D721Med (cell line): ENCODE measurements around the gene KRTAP4-5.
"Not testable (repeated sequence)": the region's sequence is repeated elsewhere in the genome, so short reads cannot be mapped to it uniquely, and the experiment has no call there.

Experiments used
- DNase-seq: peaks from one replicate; pipeline ENCODE4 v3.0.0; 2011; ENCODE audit warnings: low spot score; ENCODE audit not compliant: insufficient read length
- FAIRE-seq: peaks from 2 replicates; lab custom pipeline; 2011; peaks lifted over from hg19 to GRCh38; lab: Jason Lieb, UNC
- TF ChIP-seq, protein P1 (sequence below): IDR thresholded peaks from 2 replicates; pipeline ENCODE4 v1.5.1; 2012; ENCODE audit warnings: mild to moderate bottlenecking, control low read depth; ENCODE audit not compliant: insufficient read depth; ENCODE audit errors: missing control alignments

Gene KRTAP4-5

DNA sequence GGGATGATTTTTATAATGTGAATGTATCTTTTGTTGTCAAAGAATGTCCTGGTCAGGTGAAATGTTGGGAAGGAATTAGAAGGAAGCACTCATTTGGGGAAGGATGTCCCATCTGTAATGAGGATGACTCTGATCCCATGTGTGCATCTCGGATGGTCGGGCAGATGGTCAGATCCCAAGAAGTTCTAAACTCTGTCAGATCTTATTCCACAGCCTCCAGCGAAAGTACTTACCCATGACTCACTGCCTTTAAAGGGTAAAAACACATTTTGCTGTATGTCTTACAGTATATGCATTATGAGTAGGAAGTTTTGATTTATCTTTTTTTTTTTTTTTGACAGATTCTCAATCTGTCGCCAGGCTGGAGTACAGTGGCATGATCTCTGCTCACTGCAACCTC, 30.9 kb downstream of the KRTAP4-5 start:
- DNase-seq: no peak
- TF ChIP-seq, protein P1, sequence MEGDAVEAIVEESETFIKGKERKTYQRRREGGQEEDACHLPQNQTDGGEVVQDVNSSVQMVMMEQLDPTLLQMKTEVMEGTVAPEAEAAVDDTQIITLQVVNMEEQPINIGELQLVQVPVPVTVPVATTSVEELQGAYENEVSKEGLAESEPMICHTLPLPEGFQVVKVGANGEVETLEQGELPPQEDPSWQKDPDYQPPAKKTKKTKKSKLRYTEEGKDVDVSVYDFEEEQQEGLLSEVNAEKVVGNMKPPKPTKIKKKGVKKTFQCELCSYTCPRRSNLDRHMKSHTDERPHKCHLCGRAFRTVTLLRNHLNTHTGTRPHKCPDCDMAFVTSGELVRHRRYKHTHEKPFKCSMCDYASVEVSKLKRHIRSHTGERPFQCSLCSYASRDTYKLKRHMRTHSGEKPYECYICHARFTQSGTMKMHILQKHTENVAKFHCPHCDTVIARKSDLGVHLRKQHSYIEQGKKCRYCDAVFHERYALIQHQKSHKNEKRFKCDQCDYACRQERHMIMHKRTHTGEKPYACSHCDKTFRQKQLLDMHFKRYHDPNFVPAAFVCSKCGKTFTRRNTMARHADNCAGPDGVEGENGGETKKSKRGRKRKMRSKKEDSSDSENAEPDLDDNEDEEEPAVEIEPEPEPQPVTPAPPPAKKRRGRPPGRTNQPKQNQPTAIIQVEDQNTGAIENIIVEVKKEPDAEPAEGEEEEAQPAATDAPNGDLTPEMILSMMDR: no peak
- FAIRE-seq: no peak

DNA sequence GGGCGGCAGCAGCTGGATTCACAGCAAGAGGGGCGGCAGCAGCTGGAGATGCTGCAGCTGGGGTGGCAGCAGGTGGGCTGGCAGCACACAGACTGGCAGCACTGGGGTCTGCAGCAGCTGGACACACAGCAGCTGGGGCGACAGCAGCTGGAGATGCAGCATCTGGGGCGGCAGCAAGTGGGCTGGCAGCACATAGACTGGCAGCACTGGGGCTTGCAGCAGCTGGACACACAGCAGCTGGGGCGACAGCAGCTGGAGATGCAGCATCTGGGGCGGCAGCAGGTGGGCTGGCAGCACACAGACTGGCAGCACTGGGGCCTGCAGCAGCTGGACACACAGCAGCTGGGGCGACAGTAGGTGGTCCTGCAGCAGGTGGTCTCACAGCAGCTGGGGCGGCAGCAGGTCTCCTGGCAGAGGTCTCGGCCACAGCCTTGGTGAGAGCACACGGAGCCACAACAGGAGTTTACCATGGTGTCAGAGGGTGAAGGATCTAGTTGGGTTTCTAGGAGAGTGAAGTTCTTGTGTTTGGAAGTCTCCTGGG, 31.7 kb downstream of the KRTAP4-5 start, which contains the start of gene KRTAP4-11:
KRTAP4-11 (minus strand) TSS at position 528 of the 541 bp plus-strand sequence; CDS start at position 470, 58 bp downstream.
- not testable (repeated sequence) for DNase-seq, FAIRE-seq

DNA sequence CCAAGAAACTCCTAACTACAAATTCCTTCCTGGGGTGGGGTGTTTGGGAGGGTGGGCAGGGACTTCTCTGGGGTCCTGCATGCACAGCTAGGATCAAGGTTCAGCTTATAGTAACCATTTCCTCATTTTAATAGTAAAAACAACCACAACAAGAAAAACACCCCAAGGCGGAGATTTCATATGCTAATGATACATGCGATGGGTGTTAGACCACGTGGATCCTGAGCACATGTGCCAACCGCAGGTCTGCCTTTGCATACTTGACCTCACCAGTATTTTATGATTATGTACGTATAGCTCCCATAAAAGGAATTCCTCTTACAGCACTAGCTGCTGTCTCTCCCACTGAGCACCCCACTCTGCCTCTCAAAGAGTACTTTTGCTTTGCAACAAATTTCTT, 33.3 kb downstream of the KRTAP4-5 start:
- TF ChIP-seq, protein P1: no peak
- no peak for FAIRE-seq
- DNase-seq: no peak

DNA sequence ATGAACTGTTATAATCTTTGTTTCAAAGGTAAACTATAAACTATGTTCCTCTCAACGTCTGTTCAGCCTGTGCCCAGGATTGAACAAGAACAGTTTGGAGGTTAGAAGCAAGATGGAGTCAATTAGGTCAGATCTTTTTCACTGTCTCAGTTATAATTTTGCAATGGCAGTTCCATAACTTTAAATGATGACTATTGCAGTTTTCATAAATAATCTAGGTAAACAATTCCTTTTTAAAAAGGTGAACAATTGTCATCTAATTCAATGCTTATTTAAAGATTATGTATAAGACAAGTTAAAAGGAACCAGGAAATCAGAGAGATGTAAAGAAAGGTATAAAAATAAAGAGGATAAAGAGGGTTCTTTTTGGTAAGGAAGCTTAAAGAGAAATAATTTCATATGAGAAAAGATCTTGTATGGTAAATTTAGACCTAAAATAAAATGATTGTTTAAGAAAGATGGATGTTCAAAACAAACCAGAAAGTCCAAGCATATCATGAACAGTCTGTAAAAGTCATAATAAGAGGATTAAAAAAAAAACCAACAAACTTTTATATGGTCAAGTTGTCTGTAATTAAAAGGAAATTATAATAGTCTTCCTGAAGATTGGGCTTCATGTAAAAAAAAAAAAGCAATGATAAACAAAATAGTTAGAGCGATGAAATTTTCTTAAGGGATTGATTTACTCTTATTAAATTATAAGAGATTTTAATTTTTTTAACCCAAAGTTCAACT, 38.3 kb downstream of the KRTAP4-5 start:
- FAIRE-seq (no peak), DNase-seq (no peak)
- TF ChIP-seq, protein P1: no peak

DNA sequence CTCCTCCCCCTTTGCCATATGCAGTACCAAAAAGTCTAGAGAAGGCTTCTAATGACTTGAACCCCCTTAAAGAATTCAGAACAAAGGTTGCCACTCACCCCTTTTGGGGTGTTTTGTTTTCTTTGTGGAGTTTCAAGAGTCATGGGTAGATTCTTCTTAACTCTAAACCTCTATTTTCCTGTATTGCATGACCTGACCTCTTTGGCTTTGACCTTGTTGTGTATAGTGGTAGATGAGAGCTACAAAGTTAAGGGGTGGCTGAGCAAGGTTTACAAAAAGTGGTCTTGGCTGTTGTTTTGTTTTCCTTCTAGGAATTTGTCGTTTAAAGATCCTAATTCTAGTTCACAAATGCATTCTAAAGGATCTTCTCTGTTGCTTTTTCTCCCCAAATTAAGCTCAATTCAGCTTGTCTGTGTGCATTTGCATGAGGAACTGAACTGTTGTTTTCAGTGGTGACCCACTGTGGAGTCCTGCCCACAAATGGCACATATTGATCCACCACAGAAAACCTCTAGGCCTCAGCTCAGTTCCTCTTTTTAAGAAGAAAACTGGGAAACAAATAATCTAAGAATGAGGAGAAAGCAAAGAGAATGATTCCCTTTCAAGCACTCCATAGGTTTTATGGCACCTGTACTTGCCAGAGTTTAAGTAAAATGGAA, 40.8 kb downstream of the KRTAP4-5 start:
- FAIRE-seq: not testable (repeated sequence)

DNA sequence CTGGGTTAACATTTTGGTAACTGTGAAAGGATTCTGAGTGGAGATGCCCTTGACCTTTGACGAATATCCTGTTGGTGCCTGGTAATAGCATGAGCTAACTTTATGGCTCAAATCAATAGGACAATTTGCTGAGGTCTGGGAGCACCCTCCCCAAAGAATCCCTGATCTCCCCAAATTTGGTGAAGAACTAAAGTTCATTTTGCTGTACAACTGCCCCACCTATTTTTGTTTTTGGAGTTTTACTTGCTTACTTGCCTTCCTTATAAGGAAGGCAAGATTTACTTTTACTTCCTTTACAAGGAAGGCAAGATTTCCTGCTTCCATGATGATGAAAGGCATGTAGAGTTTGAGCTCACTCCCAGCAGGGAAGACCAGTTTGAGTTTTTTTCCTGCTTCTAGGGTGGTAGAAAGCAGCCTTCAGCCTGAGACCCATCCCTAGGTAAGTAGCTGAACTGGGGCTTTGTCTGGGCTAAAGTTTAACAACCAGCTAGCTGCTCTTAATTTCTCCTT, 41.6 kb downstream of the KRTAP4-5 start:
- FAIRE-seq (no peak), DNase-seq (no peak)
- TF ChIP-seq, protein P1: no peak

More for the DNA sequence above, 40.8 kb downstream of the KRTAP4-5 start:
- DNase-seq: not testable (repeated sequence)

DNA sequence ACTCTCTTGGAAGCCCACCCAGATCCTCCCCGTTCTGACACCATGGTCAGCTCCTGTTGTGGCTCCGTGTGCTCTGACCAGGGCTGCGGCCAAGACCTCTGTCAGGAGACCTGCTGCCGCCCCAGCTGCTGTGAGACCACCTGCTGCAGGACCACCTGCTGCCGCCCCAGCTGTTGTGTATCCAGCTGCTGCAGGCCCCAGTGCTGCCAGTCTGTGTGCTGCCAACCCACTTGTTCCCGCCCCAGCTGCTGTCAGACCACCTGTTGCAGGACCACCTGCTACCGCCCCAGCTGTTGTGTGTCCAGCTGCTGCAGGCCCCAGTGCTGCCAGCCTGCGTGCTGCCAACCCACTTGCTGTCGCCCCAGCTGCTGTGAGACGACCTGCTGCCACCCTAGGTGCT, 44.3 kb downstream of the KRTAP4-5 start, which contains the start of gene KRTAP4-9:
KRTAP4-9 (plus strand) TSS at position 43 of the 400 bp plus-strand sequence; CDS start at position 43, 0 bp downstream.
- not testable (repeated sequence) for DNase-seq, FAIRE-seq

DNA sequence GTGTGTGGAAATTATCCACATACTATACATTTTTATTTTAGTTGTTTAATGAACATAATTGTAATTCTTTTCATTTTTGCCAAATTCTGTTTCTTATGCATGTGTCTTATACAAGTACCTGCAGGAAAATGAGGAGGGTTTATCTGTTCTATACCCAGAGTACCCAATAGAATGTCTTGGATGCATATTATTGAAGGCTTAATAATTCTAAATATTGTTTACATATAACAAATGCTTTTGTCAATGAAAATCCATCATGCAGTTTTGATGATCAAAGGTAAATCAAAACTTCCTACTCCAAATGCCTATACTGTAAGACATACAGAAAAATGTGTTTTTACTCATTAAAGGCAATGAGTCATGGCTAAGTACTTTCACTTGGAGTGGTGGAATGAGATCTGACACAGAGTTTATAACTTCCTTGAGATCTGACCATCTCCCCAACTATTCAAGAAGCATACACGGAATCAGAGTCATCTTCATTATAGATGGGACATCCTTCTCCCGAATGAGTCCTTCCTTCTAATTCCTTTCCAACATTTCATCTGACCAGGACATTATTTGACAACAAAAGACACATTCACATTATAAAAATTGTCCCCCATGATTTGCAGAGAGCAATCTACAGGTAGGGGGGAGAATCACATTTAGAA, 45.1 kb downstream of the KRTAP4-5 start:
- FAIRE-seq, DNase-seq: not testable (repeated sequence)
